Measurements from ENCODE around the gene ZYG11A.

DNA sequence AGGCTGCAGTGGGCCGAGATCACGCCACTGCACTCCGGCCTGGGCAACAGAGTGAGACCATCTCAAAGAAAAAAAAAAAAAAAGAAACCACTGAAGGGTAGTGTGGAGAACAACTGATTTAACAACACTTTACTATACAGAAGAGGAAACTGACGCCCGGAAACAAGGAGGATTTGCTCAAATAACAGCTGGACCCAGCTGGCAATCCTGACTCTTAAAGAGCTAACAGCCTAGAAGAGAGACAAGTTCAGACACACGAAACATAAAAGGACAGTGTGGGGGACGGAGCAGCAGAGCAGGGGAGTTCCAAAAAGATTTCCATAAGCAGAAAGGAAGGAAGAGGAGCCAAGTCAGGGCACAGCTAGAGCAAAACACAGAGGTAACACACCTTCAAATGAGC is 74.6 kb downstream of the ZYG11A start:
- TF ChIP-seq RAD21 (IDR thresholded peaks at IDR 0.05; ENCODE audit: low read depth) (no peak), MAX (IDR thresholded peaks at IDR 0.05) (no peak), REST (IDR thresholded peaks at IDR 0.05; ENCODE audit: low read depth) (no peak), EP300 (IDR thresholded peaks at IDR 0.05; ENCODE audit: borderline replicate concordance) (no peak), CEBPB (IDR thresholded peaks at IDR 0.05) (no peak), TAF1 (IDR thresholded peaks at IDR 0.05; ENCODE audit: low read depth) (no peak), YY1 (IDR thresholded peaks at IDR 0.05; ENCODE audit: low read depth) (no peak), ZBTB7A (IDR thresholded peaks at IDR 0.05; ENCODE audit: low read depth) (no peak), FOXM1 (IDR thresholded peaks at IDR 0.05; ENCODE audit: borderline replicate concordance, low read depth) (no peak), CREB1 (IDR thresholded peaks at IDR 0.05; ENCODE audit: low read depth) (no peak), TEAD4 (IDR thresholded peaks at IDR 0.05) (no peak), EGR1 (IDR thresholded peaks at IDR 0.05) (no peak), NFIC (IDR thresholded peaks at IDR 0.05) (no peak)
